ENCODE results near the gene USP21. TPM values are rescaled to one million over a fixed set of nuclear protein-coding genes. Genes with fewer than 3 reads are reported as not detected.
"Not testable (repeated sequence)": the region's sequence is repeated elsewhere in the genome, so short reads cannot be mapped to it uniquely, and the experiment has no call there.

USP21 gene
- total RNA-seq, 1 experiment from 2014 or later, result 40.9 TPM

- intact Hi-C loops (cut with micrococcal nuclease; ENCODE audit: unreplicated experiment), result no loop called here
- H3K9me3 Mint-ChIP-seq (ENCODE audit: low read depth, unreplicated experiment), result no peaks in the 10 kb centered on the region
- CTCF ChIA-PET, result no interaction called here
- H3K4me3 Mint-ChIP-seq (ENCODE audit: low read depth, unreplicated experiment), result peak overlapping the region; percentile 7
- peaks cover 55% of the 10 kb centered on the region for H3K4me1 Mint-ChIP-seq (ENCODE audit: low read depth, unreplicated experiment)
- peaks cover 58% of the 10 kb centered on the region for H3K36me3 Mint-ChIP-seq (ENCODE audit: insufficient read depth, unreplicated experiment)
- no TSS peak for BruUV-seq (replicated peaks)
- H3K27me3 Mint-ChIP-seq (ENCODE audit: unreplicated experiment), result no peaks in the 10 kb centered on the region
- DNase-seq, result no peak
- H3K27ac Mint-ChIP-seq (ENCODE audit: unreplicated experiment), result peak overlapping the region; percentile 94
- TF ChIP-seq CTCF (IDR thresholded peaks at IDR 0.05; ENCODE audit: unreplicated experiment), result no peak
These were observed 44.7 kb upstream of the USP21 start for GRCh38 chr1:161114556-161114955.

GRCh38 chr1:161115132-161115711, 44.1 kb upstream of the USP21 start:
- Mint-ChIP-seq H3K36me3 (ENCODE audit: insufficient read depth, unreplicated experiment) (peaks cover 65% of the 10 kb centered on the region), H3K27ac (ENCODE audit: unreplicated experiment) (peak overlapping the region; percentile 94), H3K4me3 (ENCODE audit: low read depth, unreplicated experiment) (peak overlapping the region; percentile 40), H3K27me3 (ENCODE audit: unreplicated experiment) (no peaks in the 10 kb centered on the region), H3K4me1 (ENCODE audit: low read depth, unreplicated experiment) (peaks cover 62% of the 10 kb centered on the region), H3K9me3 (ENCODE audit: low read depth, unreplicated experiment) (no peaks in the 10 kb centered on the region)
- intact Hi-C loops (cut with micrococcal nuclease; ENCODE audit: unreplicated experiment), result no loop called here
- CTCF ChIA-PET, result no interaction called here
- no peak for TF ChIP-seq CTCF (IDR thresholded peaks at IDR 0.05; ENCODE audit: unreplicated experiment)
- DNase-seq, result peak; percentile 65
- BruUV-seq (replicated peaks), result no TSS peak

- H3K9me3 Mint-ChIP-seq (ENCODE audit: low read depth, unreplicated experiment); H3K27me3 Mint-ChIP-seq (ENCODE audit: unreplicated experiment); BruUV-seq (replicated peaks); DNase-seq; CTCF ChIA-PET; intact Hi-C loops (cut with micrococcal nuclease; ENCODE audit: unreplicated experiment): not testable (repeated sequence)
- Mint-ChIP-seq H3K36me3 (ENCODE audit: insufficient read depth, unreplicated experiment) (peaks cover 72% of the 10 kb centered on the region), H3K4me1 (ENCODE audit: low read depth, unreplicated experiment) (peaks cover 62% of the 10 kb centered on the region), H3K4me3 (ENCODE audit: low read depth, unreplicated experiment) (peak overlapping the region; percentile 99), H3K27ac (ENCODE audit: unreplicated experiment) (peak overlapping the region; percentile 94)
These were observed 43.3 kb upstream of the USP21 start for GRCh38 chr1:161115961-161116360.

- peak; percentile 0 for TF ChIP-seq CTCF (IDR thresholded peaks at IDR 0.05; ENCODE audit: unreplicated experiment)
- H3K4me1 Mint-ChIP-seq (ENCODE audit: low read depth, unreplicated experiment), result peaks cover 52% of the 10 kb centered on the region
- peaks cover 86% of the 10 kb centered on the region for H3K36me3 Mint-ChIP-seq (ENCODE audit: insufficient read depth, unreplicated experiment)
- no peaks in the 10 kb centered on the region for H3K9me3 Mint-ChIP-seq (ENCODE audit: low read depth, unreplicated experiment)
- H3K4me3 Mint-ChIP-seq (ENCODE audit: low read depth, unreplicated experiment), result peak within 1 kb of the TSS; percentile 99
- peak; percentile 91 for DNase-seq
- intact Hi-C loops (cut with micrococcal nuclease; ENCODE audit: unreplicated experiment), result loop anchor here (2.0 kb wide), 1 partner anchor 15 kb away; the partner anchor contains the start of gene DEDD
- no peaks in the 10 kb centered on the region for H3K27me3 Mint-ChIP-seq (ENCODE audit: unreplicated experiment)
- CTCF ChIA-PET, result interaction anchor here (0.7 to 1.6 kb wide), 6 partner anchors 10 to 32 kb away, joined by 3 to 8 read pairs (median 5); no protein-coding TSS in a partner anchor
- H3K27ac Mint-ChIP-seq (ENCODE audit: unreplicated experiment), result peak within 1 kb of the TSS; percentile 95
- no TSS peak for BruUV-seq (replicated peaks)
These were observed 41.3 kb upstream of the USP21 start, which contains the start of the genes NIT1 and PFDN2 for GRCh38 chr1:161117759-161118581. Gene NIT1, plus strand, starts transcription at chr1:161118105. Its CDS starts 72 bp downstream, at chr1:161118177. Gene PFDN2, minus strand, starts transcription at chr1:161118037. Its CDS starts 11 bp downstream, at chr1:161118026.
